ENCODE data around the gene UBTD2.

GRCh38 chr5:172294831-172295230, 11.3 kb upstream of the UBTD2 start:
- TF ChIP-seq CTCF (conservative IDR thresholded peaks at IDR 0.05; ENCODE audit: low read depth in 2 of 2) (no peak), REST (IDR thresholded peaks at IDR 0.05; ENCODE audit: unreplicated experiment) (no peak), EZH2phosphoT487 (IDR thresholded peaks at IDR 0.05; ENCODE audit: unreplicated experiment) (no peak), POLR2AphosphoS5 (IDR thresholded peaks at IDR 0.05; ENCODE audit: low read depth) (no peak), CREB1 (CRISPR knock-in tag; IDR thresholded peaks at IDR 0.05; ENCODE audit: low read depth) (no peak), EZH2 (IDR thresholded peaks at IDR 0.05; ENCODE audit: low read depth, unreplicated experiment) (no peak), ZNF462 (CRISPR knock-in tag; IDR thresholded peaks at IDR 0.05) (no peak), JUNB (IDR thresholded peaks at IDR 0.05; ENCODE audit: unreplicated experiment) (no peak), ZNF114 (CRISPR knock-in tag; IDR thresholded peaks at IDR 0.05) (no peak), ZNF331 (CRISPR knock-in tag; IDR thresholded peaks at IDR 0.05; ENCODE audit: low read depth) (no peak), ETS1 (IDR thresholded peaks at IDR 0.05) (no peak), NANOG (IDR thresholded peaks at IDR 0.05; ENCODE audit: borderline replicate concordance) (no peak), STAT1 (IDR thresholded peaks at IDR 0.05; ENCODE audit: unreplicated experiment) (no peak)

Data from GM23338 (cell line).